Kidney epithelial cell (primary cell): ENCODE measurements around the gene NOC4L. TPM values are rescaled to one million over a fixed set of nuclear protein-coding genes. Genes with fewer than 3 reads are reported as not detected.

Experiments
- DNase-seq: peaks from one replicate; pipeline ENCODE4 v3.0.0-alpha.2; 2010; ENCODE audit warnings: low read depth
- H3K27me3 ChIP-seq: 2 replicates; pipeline ENCODE4 v1.6.0; 2011; ENCODE audit warnings: low read length; ENCODE audit not compliant: control insufficient read depth, insufficient read depth
- H3K36me3 ChIP-seq: 2 replicates; pipeline ENCODE4 v1.5.1; 2011; ENCODE audit warnings: low read length; ENCODE audit not compliant: control insufficient read depth, insufficient read depth
- H3K4me3 ChIP-seq: 2 replicates; pipeline ENCODE4 v1.5.1; 2011; ENCODE audit warnings: low read depth, mild to moderate bottlenecking, control low read depth, low read length
- total RNA-seq: library from RNA; depleted of rRNA; stranded (reverse); fragments of >200 nt; gene quantifications from 2 replicates; pipeline ENCODE4 v1.2.3, GENCODE V29; 2015
- TF ChIP-seq, protein P1 (sequence below): IDR thresholded peaks from 2 replicates; pipeline ENCODE4 v1.5.1; 2011; ENCODE audit warnings: mild to moderate bottlenecking, moderate library complexity, low read length, control low read depth, inconsistent platforms; ENCODE audit not compliant: insufficient read depth, poor library complexity, severe bottlenecking

The NOC4L gene
- total RNA-seq, 1 donor from 2014 or later: 23.8 TPM

DNA sequence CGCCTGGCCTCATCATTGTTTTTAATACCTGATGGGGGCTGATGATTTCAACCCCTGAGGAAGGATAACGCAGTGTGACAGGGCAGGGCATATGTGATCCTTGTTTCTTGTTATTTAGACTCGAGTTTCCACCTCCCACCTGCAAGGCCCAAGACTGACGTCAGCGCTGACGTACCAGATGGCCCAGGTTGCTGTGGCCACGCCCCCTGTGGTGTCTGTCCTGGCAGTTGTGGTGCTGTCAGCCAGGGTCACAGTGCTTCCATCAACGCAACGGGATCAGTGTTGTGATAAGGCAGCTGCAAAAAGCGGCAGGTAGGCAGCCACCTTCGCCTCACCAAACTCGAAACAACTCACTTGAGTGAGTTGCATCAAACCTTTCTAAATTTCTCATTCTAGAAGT lies 18.5 kb upstream of the NOC4L start:
- H3K36me3 ChIP-seq: no peaks in the 10 kb centered on the region
- TF ChIP-seq, protein P1, sequence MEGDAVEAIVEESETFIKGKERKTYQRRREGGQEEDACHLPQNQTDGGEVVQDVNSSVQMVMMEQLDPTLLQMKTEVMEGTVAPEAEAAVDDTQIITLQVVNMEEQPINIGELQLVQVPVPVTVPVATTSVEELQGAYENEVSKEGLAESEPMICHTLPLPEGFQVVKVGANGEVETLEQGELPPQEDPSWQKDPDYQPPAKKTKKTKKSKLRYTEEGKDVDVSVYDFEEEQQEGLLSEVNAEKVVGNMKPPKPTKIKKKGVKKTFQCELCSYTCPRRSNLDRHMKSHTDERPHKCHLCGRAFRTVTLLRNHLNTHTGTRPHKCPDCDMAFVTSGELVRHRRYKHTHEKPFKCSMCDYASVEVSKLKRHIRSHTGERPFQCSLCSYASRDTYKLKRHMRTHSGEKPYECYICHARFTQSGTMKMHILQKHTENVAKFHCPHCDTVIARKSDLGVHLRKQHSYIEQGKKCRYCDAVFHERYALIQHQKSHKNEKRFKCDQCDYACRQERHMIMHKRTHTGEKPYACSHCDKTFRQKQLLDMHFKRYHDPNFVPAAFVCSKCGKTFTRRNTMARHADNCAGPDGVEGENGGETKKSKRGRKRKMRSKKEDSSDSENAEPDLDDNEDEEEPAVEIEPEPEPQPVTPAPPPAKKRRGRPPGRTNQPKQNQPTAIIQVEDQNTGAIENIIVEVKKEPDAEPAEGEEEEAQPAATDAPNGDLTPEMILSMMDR: no peak
- no peak for DNase-seq
- no peaks in the 10 kb centered on the region for H3K27me3 ChIP-seq
- H3K4me3 ChIP-seq: no peak overlapping the region

DNA sequence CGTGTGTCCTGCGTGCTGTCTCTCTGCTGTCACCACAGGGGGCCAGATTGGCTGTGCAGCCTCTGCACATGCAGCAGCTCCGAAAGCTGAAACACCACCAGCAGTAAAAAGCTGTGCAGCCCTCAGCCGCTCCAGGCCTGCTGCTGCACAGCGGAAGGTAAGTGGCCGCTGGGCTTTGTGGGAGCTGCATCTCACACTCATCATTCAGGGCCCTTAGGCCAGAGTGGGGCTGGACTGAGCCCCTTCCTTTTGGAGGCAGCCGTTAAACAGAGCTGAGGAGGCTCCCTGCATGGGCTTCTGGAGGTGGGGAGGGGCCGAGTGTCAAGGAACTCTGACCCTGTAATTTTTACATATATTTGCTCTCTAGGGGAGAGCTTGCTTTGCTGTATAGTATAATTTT lies 17.2 kb upstream of the NOC4L start:
- TF ChIP-seq, protein P1: no peak

GRCh38 chr12:132129007-132129406 lies 15.2 kb upstream of the NOC4L start:
- H3K36me3 ChIP-seq: no peaks in the 10 kb centered on the region
- no peak overlapping the region for H3K4me3 ChIP-seq
- no peak for DNase-seq
- H3K27me3 ChIP-seq: no peaks in the 10 kb centered on the region
- TF ChIP-seq, protein P1: no peak

More for the DNA sequence above, 17.2 kb upstream of the NOC4L start:
- no peaks in the 10 kb centered on the region for H3K36me3 ChIP-seq
- no peaks in the 10 kb centered on the region for H3K27me3 ChIP-seq
- H3K4me3 ChIP-seq: no peak overlapping the region
- no peak for DNase-seq

- Histone ChIP-seq H3K4me3 (no peak overlapping the region), H3K36me3 (no peaks in the 10 kb centered on the region), H3K27me3 (no peaks in the 10 kb centered on the region)
- no peak for DNase-seq
- TF ChIP-seq, protein P1: no peak
Measured at GRCh38 chr12:132130690-132131089, 13.6 kb upstream of the NOC4L start.

- TF ChIP-seq, protein P1: no peak
Measured at GRCh38 chr12:132131229-132131628, 13.0 kb upstream of the NOC4L start.

DNA sequence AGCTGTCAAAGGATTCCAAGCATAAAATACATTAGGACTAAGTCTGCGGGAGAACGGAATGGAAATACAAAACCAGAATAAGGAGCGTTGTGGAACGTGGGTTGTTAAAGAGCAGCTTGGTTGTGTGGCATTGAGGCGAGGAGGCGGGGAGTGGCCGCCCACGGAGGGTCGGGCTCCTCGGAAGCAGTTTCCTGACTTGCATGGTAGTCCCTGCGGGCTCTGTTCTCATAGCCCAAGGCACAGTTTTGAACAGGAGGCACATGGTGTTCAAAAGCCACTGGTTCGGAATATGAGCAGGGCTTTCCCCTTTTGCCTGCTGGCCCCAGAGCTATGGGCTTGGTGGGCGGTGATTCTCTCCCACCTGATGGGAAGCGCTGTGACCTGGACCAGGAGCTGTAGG lies 12.3 kb upstream of the NOC4L start:
- no peaks in the 10 kb centered on the region for H3K36me3 ChIP-seq
- H3K27me3 ChIP-seq: no peaks in the 10 kb centered on the region
- no peak overlapping the region for H3K4me3 ChIP-seq
- DNase-seq: no peak
- TF ChIP-seq, protein P1: no peak

More at GRCh38 chr12:132131229-132131628, 13.0 kb upstream of the NOC4L start:
- Histone ChIP-seq H3K27me3 (no peaks in the 10 kb centered on the region), H3K36me3 (no peaks in the 10 kb centered on the region), H3K4me3 (no peak overlapping the region)
- DNase-seq: no peak
